ENCODE data around the gene GABBR2.

GRCh38 chr9:98327249-98327561, 381.5 kb downstream of the GABBR2 start:
- no peak for TF ChIP-seq EZH2phosphoT487 (IDR thresholded peaks at IDR 0.05; ENCODE audit: unreplicated experiment)
- no peak for TF ChIP-seq CTCF (conservative IDR thresholded peaks at IDR 0.05; ENCODE audit: low read depth in 2 of 2)
- TF ChIP-seq EZH2 (IDR thresholded peaks at IDR 0.05; ENCODE audit: low read depth, unreplicated experiment): no peak
- TF ChIP-seq REST (IDR thresholded peaks at IDR 0.05; ENCODE audit: unreplicated experiment): no peak
- TF ChIP-seq, protein P1, sequence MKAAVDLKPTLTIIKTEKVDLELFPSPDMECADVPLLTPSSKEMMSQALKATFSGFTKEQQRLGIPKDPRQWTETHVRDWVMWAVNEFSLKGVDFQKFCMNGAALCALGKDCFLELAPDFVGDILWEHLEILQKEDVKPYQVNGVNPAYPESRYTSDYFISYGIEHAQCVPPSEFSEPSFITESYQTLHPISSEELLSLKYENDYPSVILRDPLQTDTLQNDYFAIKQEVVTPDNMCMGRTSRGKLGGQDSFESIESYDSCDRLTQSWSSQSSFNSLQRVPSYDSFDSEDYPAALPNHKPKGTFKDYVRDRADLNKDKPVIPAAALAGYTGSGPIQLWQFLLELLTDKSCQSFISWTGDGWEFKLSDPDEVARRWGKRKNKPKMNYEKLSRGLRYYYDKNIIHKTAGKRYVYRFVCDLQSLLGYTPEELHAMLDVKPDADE (IDR thresholded peaks at IDR 0.05): no peak
- no peak for TF ChIP-seq POLR2AphosphoS5 (IDR thresholded peaks at IDR 0.05; ENCODE audit: low read depth)
- TF ChIP-seq NANOG (IDR thresholded peaks at IDR 0.05; ENCODE audit: borderline replicate concordance): no peak
- no peak for TF ChIP-seq STAT1 (IDR thresholded peaks at IDR 0.05; ENCODE audit: unreplicated experiment)
- no peak for TF ChIP-seq CREB1 (CRISPR knock-in tag; IDR thresholded peaks at IDR 0.05; ENCODE audit: low read depth)
- TF ChIP-seq, protein P2, sequence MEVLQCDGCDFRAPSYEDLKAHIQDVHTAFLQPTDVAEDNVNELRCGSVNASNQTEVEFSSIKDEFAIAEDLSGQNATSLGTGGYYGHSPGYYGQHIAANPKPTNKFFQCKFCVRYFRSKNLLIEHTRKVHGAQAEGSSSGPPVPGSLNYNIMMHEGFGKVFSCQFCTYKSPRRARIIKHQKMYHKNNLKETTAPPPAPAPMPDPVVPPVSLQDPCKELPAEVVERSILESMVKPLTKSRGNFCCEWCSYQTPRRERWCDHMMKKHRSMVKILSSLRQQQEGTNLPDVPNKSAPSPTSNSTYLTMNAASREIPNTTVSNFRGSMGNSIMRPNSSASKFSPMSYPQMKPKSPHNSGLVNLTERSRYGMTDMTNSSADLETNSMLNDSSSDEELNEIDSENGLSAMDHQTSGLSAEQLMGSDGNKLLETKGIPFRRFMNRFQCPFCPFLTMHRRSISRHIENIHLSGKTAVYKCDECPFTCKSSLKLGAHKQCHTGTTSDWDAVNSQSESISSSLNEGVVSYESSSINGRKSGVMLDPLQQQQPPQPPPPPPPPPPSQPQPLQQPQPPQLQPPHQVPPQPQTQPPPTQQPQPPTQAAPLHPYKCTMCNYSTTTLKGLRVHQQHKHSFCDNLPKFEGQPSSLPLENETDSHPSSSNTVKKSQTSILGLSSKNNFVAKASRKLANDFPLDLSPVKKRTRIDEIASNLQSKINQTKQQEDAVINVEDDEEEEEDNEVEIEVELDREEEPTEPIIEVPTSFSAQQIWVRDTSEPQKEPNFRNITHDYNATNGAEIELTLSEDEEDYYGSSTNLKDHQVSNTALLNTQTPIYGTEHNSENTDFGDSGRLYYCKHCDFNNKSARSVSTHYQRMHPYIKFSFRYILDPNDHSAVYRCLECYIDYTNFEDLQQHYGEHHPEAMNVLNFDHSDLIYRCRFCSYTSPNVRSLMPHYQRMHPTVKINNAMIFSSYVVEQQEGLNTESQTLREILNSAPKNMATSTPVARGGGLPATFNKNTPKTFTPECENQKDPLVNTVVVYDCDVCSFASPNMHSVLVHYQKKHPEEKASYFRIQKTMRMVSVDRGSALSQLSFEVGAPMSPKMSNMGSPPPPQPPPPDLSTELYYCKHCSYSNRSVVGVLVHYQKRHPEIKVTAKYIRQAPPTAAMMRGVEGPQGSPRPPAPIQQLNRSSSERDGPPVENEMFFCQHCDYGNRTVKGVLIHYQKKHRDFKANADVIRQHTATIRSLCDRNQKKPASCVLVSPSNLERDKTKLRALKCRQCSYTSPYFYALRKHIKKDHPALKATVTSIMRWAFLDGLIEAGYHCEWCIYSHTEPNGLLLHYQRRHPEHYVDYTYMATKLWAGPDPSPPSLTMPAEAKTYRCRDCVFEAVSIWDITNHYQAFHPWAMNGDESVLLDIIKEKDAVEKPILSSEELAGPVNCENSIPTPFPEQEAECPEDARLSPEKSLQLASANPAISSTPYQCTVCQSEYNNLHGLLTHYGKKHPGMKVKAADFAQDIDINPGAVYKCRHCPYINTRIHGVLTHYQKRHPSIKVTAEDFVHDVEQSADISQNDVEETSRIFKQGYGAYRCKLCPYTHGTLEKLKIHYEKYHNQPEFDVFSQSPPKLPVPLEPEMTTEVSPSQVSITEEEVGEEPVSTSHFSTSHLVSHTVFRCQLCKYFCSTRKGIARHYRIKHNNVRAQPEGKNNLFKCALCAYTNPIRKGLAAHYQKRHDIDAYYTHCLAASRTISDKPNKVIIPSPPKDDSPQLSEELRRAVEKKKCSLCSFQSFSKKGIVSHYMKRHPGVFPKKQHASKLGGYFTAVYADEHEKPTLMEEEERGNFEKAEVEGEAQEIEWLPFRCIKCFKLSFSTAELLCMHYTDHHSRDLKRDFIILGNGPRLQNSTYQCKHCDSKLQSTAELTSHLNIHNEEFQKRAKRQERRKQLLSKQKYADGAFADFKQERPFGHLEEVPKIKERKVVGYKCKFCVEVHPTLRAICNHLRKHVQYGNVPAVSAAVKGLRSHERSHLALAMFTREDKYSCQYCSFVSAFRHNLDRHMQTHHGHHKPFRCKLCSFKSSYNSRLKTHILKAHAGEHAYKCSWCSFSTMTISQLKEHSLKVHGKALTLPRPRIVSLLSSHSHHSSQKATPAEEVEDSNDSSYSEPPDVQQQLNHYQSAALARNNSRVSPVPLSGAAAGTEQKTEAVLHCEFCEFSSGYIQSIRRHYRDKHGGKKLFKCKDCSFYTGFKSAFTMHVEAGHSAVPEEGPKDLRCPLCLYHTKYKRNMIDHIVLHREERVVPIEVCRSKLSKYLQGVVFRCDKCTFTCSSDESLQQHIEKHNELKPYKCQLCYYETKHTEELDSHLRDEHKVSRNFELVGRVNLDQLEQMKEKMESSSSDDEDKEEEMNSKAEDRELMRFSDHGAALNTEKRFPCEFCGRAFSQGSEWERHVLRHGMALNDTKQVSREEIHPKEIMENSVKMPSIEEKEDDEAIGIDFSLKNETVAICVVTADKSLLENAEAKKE (CRISPR knock-in tag; IDR thresholded peaks at IDR 0.05): no peak
- no peak for TF ChIP-seq ZNF331 (CRISPR knock-in tag; IDR thresholded peaks at IDR 0.05; ENCODE audit: low read depth)
- TF ChIP-seq JUNB (IDR thresholded peaks at IDR 0.05; ENCODE audit: unreplicated experiment): no peak

Measured in GM23338 (cell line).